Keratinocyte (primary cell): ENCODE data around the gene INSR. TPM values are rescaled to one million over a fixed set of nuclear protein-coding genes. Genes with fewer than 3 reads are reported as not detected.

ENCODE experiments used
- DNase-seq: peaks from one replicate; pipeline ENCODE4 v3.0.0-alpha.2; 2011; ENCODE audit warnings: low read depth, missing footprints, low spot score
- FAIRE-seq: peaks from 2 replicates; lab custom pipeline; 2011; peaks lifted over from hg19 to GRCh38; lab: Jason Lieb, UNC
- H2AFZ ChIP-seq: 2 replicates; pipeline ENCODE4 v1.6.0; 2012; ENCODE audit warnings: low read length, control low read depth, inconsistent platforms; ENCODE audit not compliant: control insufficient read depth
- H3K27ac ChIP-seq: 2 replicates; pipeline ENCODE4 v1.5.1; 2011; ENCODE audit warnings: low read length; ENCODE audit not compliant: control insufficient read depth, insufficient read depth
- H3K27me3 ChIP-seq: 3 replicates; pipeline ENCODE4 v1.6.0; 2011; ENCODE audit warnings: low read length; ENCODE audit not compliant: control insufficient read depth, insufficient read depth; ENCODE audit errors: extremely low read depth
- H3K36me3 ChIP-seq, 2 experiments: 2 replicates in 1 of 2; 3 replicates in 1 of 2; pipeline ENCODE4 v1.5.1; 2011; ENCODE audit warnings: low read length in 2 of 2, mild to moderate bottlenecking in 1 of 2; ENCODE audit not compliant: control insufficient read depth in 2 of 2, insufficient read depth in 2 of 2; ENCODE audit errors: extremely low read depth in 1 of 2
- H3K4me1 ChIP-seq: 3 replicates; pipeline ENCODE4 v1.5.1; 2011; ENCODE audit warnings: low read length; ENCODE audit not compliant: control insufficient read depth, insufficient read depth; ENCODE audit errors: extremely low read depth
- H3K4me2 ChIP-seq: 3 replicates; pipeline ENCODE4 v1.6.0; 2011; ENCODE audit warnings: low read depth, low read length; ENCODE audit not compliant: control insufficient read depth, insufficient read depth; ENCODE audit errors: extremely low read depth
- H3K4me3 ChIP-seq, 3 experiments: fragments of 200-600 bp in 1 of 3; sonication (generic) in 1 of 3; 2 replicates in 2 of 3; 3 replicates in 1 of 3; pipeline ENCODE4 v1.5.1; 2011 to 2016; ENCODE audit warnings: low read length in 3 of 3, mild to moderate bottlenecking in 3 of 3, control low read depth in 2 of 3, inconsistent platforms in 1 of 3, low read depth in 1 of 3, mixed read lengths in 1 of 3, mixed run types in 1 of 3, moderate library complexity in 1 of 3; ENCODE audit not compliant: control insufficient read depth in 2 of 3, insufficient read depth in 2 of 3; ENCODE audit errors: extremely low read depth in 1 of 3
- H3K79me2 ChIP-seq: 2 replicates; pipeline ENCODE4 v1.6.0; 2012; ENCODE audit warnings: low read length; ENCODE audit not compliant: control insufficient read depth, insufficient read depth
- H3K9ac ChIP-seq: 3 replicates; pipeline ENCODE4 v1.6.0; 2011; ENCODE audit warnings: low read length; ENCODE audit not compliant: control insufficient read depth, insufficient read depth; ENCODE audit errors: extremely low read depth
- H3K9me1 ChIP-seq: 3 replicates; pipeline ENCODE4 v1.6.0; 2011; ENCODE audit warnings: low read length; ENCODE audit not compliant: control insufficient read depth, insufficient read depth; ENCODE audit errors: extremely low read depth
- H3K9me3 ChIP-seq: 2 replicates; pipeline ENCODE4 v1.5.1; 2012; ENCODE audit warnings: low read depth, low read length; ENCODE audit not compliant: control insufficient read depth
- H4K20me1 ChIP-seq: 3 replicates; pipeline ENCODE4 v1.6.0; 2011; ENCODE audit warnings: low read length; ENCODE audit not compliant: control insufficient read depth, insufficient read depth; ENCODE audit errors: extremely low read depth
- EZH2 ChIP-seq: IDR thresholded peaks from one replicate; pipeline ENCODE4 v1.6.1; 2012; ENCODE audit warnings: inconsistent platforms, mild to moderate bottlenecking, low read length, moderate library complexity
- dilution Hi-C: fragments of 300-500 bp; cut with MboI; formaldehyde crosslinking; loops from one replicate; pipeline ENCODE4 v1.7.0; 2020; ENCODE audit warnings: low sequenced_read_pairs; ENCODE audit not compliant: extremely low pct_ligation_motif_present
- polyA plus RNA-seq, 5 experiments: library from polyadenylated mRNA; depleted of rRNA in 3 of 5; stranded (reverse) in 3 of 5; stranded (forward) in 1 of 5; unstranded in 1 of 5; fragments of >200 nt; gene quantifications; 1 replicate in 1 of 5; 2 replicates in 3 of 5; 3 replicates in 1 of 5; pipeline versions ENCODE4 v1.2.1 to v1.2.3, GENCODE V29; 2011 to 2012; ENCODE audit warnings: missing spikeins in 2 of 5, low read depth in 1 of 5, low replicate concordance in 1 of 5
- TF ChIP-seq, protein P1 (sequence below), 3 experiments: IDR thresholded peaks in 1 of 3; conservative IDR thresholded peaks in 1 of 3; optimal IDR thresholded peaks in 1 of 3; 2 replicates in 2 of 3; 3 replicates in 1 of 3; pipeline versions ENCODE3 to v1.5.1; 2011; ENCODE audit warnings: low read length in 3 of 3, mild to moderate bottlenecking in 3 of 3, moderate library complexity in 2 of 3, control low read depth in 1 of 3, inconsistent platforms in 1 of 3; ENCODE audit not compliant: insufficient read depth in 2 of 3; ENCODE audit errors: extremely low read depth in 1 of 3

Gene INSR
- polyA plus RNA-seq, 1 donor (not counting 4 experiments of a cell fraction or from before 2014, with no cell fraction given): 1.2 TPM

DNA sequence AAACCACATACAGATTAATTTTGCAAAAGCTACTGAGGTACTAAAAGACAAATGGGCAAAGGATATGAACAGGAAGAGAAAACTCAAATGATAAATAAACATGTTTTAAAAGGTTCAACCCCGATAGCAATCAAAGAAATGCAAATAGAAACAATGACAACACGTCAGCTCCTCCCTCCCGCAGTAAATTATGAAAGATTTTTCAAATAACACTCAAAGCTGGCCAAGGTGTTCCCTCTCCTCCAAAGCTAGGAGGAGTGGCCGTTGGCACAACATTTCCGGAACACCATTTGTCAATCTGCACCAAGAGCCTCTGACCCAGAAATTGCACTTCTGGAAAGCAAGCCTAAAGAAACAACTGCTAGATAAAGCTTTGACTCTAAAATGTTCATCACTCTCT, 28.3 kb downstream of the INSR start:
- H2AFZ ChIP-seq: no peak overlapping the region
- FAIRE-seq: no peak
- H3K4me2 ChIP-seq: no peak overlapping the region
- TF ChIP-seq, protein P1, sequence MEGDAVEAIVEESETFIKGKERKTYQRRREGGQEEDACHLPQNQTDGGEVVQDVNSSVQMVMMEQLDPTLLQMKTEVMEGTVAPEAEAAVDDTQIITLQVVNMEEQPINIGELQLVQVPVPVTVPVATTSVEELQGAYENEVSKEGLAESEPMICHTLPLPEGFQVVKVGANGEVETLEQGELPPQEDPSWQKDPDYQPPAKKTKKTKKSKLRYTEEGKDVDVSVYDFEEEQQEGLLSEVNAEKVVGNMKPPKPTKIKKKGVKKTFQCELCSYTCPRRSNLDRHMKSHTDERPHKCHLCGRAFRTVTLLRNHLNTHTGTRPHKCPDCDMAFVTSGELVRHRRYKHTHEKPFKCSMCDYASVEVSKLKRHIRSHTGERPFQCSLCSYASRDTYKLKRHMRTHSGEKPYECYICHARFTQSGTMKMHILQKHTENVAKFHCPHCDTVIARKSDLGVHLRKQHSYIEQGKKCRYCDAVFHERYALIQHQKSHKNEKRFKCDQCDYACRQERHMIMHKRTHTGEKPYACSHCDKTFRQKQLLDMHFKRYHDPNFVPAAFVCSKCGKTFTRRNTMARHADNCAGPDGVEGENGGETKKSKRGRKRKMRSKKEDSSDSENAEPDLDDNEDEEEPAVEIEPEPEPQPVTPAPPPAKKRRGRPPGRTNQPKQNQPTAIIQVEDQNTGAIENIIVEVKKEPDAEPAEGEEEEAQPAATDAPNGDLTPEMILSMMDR (optimal IDR thresholded peaks at IDR 0.05 in 1 of 3, IDR thresholded peaks at IDR 0.05 in 1 of 3, conservative IDR thresholded peaks at IDR 0.05 in 1 of 3; ENCODE audit: extremely low read depth in 1 of 3, insufficient read depth in 2 of 3, low read length in 3 of 3): no peak
- TF ChIP-seq EZH2: no peak
- H3K9me1 ChIP-seq: no peaks in the 10 kb centered on the region
- no peak overlapping the region for H3K27ac ChIP-seq
- no peak overlapping the region for H3K9ac ChIP-seq
- H3K27me3 ChIP-seq: no peaks in the 10 kb centered on the region
- dilution Hi-C loops: loop anchor here (10.0 kb wide), 1 partner anchor 69 kb away; no protein-coding TSS in a partner anchor
- no peaks in the 10 kb centered on the region for H3K4me1 ChIP-seq
- no peaks in the 10 kb centered on the region for H4K20me1 ChIP-seq
- H3K79me2 ChIP-seq: no peaks in the 10 kb centered on the region
- no peaks in the 10 kb centered on the region for H3K9me3 ChIP-seq
- no peak for DNase-seq
- H3K4me3 ChIP-seq: no peak overlapping the region
- no peaks in the 10 kb centered on the region for H3K36me3 ChIP-seq

DNA sequence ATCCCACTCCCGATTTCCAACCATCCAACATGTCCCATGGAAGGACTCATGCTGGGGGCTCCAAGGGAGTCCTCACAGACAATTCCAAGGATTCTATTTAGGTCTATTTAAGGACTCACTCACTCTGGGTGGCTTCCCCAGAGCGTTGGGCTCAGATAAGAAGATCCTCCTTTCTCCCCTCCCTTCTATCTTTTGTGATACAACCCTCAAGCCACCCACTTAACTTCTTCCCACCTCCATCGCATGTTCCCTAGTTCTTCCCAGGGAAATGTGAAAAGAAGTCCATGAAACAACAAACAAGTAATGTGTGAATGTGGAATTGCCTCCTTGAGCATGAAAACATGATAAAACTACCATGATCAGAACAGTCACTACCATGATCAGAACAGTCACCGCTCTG, 29.4 kb downstream of the INSR start:
- no peak overlapping the region for H3K4me2 ChIP-seq
- no peaks in the 10 kb centered on the region for H4K20me1 ChIP-seq
- TF ChIP-seq, protein P1 (optimal IDR thresholded peaks at IDR 0.05 in 1 of 3, IDR thresholded peaks at IDR 0.05 in 1 of 3, conservative IDR thresholded peaks at IDR 0.05 in 1 of 3; ENCODE audit: extremely low read depth in 1 of 3, insufficient read depth in 2 of 3, low read length in 3 of 3): no peak
- no peak for TF ChIP-seq EZH2
- H3K27me3 ChIP-seq: no peaks in the 10 kb centered on the region
- dilution Hi-C loops: loop anchor here (10.0 kb wide), 1 partner anchor 70 kb away; no protein-coding TSS in a partner anchor
- H3K27ac ChIP-seq: no peak overlapping the region
- no peaks in the 10 kb centered on the region for H3K4me1 ChIP-seq
- no peak overlapping the region for H2AFZ ChIP-seq
- H3K4me3 ChIP-seq: no peak overlapping the region
- no peaks in the 10 kb centered on the region for H3K9me1 ChIP-seq
- no peak for FAIRE-seq
- no peaks in the 10 kb centered on the region for H3K36me3 ChIP-seq
- no peaks in the 10 kb centered on the region for H3K79me2 ChIP-seq
- no peak overlapping the region for H3K9ac ChIP-seq
- DNase-seq: no peak
- no peaks in the 10 kb centered on the region for H3K9me3 ChIP-seq
